Measurements from ENCODE around the gene GHRH. TPM values are rescaled to one million over a fixed set of nuclear protein-coding genes. Genes with fewer than 3 reads are reported as not detected.

The GHRH gene
- total RNA-seq, 1 experiment from 2014 or later = not detected

- Histone ChIP-seq H2AK5ac (ENCODE audit: insufficient read length, low read length) (no peak overlapping the region), H2BK15ac (ENCODE audit: low read depth, low read length) (no peak overlapping the region), H3K23ac (ENCODE audit: insufficient read length, low read depth, low read length) (no peak overlapping the region), H4K8ac (replicated peaks; ENCODE audit: insufficient read length, low read depth, low read length) (no peak overlapping the region), H3K9ac (ENCODE audit: extremely low read depth, insufficient read length, low read length) (no peak overlapping the region), H3K27ac (ENCODE audit: insufficient read length, low read depth, low read length) (no peak overlapping the region), H3T11ph (ENCODE audit: low read length) (no peak overlapping the region), H2BK20ac (ENCODE audit: low read depth, low read length, poor library complexity, severe bottlenecking) (no peak overlapping the region), H3K56ac (ENCODE audit: insufficient read length, low read depth, low read length) (no peak overlapping the region), H3K9me3 (ENCODE audit: control insufficient read depth, low read depth, low read length) (no peaks in the 10 kb centered on the region), H4K20me1 (ENCODE audit: control insufficient read depth, insufficient read depth, insufficient read length) (no peaks in the 10 kb centered on the region), H3K18ac (ENCODE audit: insufficient read length, low read depth, low read length) (no peak overlapping the region), H2BK120ac (ENCODE audit: low read depth, low read length, poor library complexity, severe bottlenecking) (no peak overlapping the region), H3K27me3 (ENCODE audit: insufficient read depth, low read length) (no peaks in the 10 kb centered on the region), H3K4ac (ENCODE audit: low read depth, low read length) (no peak overlapping the region), H3K79me1 (ENCODE audit: insufficient read depth, low read depth, low read length, poor library complexity, severe bottlenecking) (no peaks in the 10 kb centered on the region), H2AFZ (ENCODE audit: low read length) (no peak overlapping the region), H3K23me2 (ENCODE audit: insufficient read length, low read depth, low read length, poor library complexity, severe bottlenecking) (no peaks in the 10 kb centered on the region), H2BK5ac (ENCODE audit: insufficient read length, low read length) (no peak overlapping the region), H3K14ac (ENCODE audit: insufficient read depth, low read length) (no peak overlapping the region), H4K91ac (ENCODE audit: insufficient read length, low read depth, low read length) (no peak overlapping the region), H4K5ac (ENCODE audit: insufficient read length, low read depth, low read length) (no peak overlapping the region), H3K4me1 (ENCODE audit: insufficient read depth, low read length) (no peaks in the 10 kb centered on the region; the same call in 1 of the 2 replicates), H3K4me2 (ENCODE audit: insufficient read depth, insufficient read length, low read length) (no peak overlapping the region), H2BK12ac (ENCODE audit: insufficient read length, low read depth, low read length) (no peak overlapping the region), H3K79me2 (ENCODE audit: insufficient read depth, low read length) (no peaks in the 10 kb centered on the region)
- Mint-ChIP-seq H3K27me3 (ENCODE audit: low read depth) (peaks cover 1% of the 10 kb centered on the region; the same call in 1 of the 2 replicates), H3K27ac (peak overlapping the region; percentile 46 to 95 (median 79); a peak in 6 of 7 replicates), H3K36me3 (ENCODE audit: insufficient read depth in 1 of 3, low read depth in 3 of 3) (peaks cover 4 to 7% (median 6%) of the 10 kb centered on the region in 3 experiments; a peak in 3 of 7 replicates), H3K4me3 (no peak overlapping the region), H3K4me1 (peaks cover 39 to 40% of the 10 kb centered on the region in 2 experiments), H3K9me3 (peaks cover 6 to 7% of the 10 kb centered on the region in 2 experiments)
- TF ChIP-seq CTCF (conservative IDR thresholded peaks at IDR 0.05) = no peak
- DNase-seq = no peak
- WGBS (ENCODE audit: extremely low coverage, insufficient read length, low lambda C conversion rate) = no CpG with 5 or more reads among the region's 11 CpGs
Observed at GRCh38 chr20:37259031-37259430, 2.6 kb downstream of the GHRH start.
